Neural progenitor cell (in vitro differentiated cells): ENCODE results near the gene ADCY1.
"Not testable (repeated sequence)": the region's sequence is repeated elsewhere in the genome, so short reads cannot be mapped to it uniquely, and the experiment has no call there.

Source experiments
- CTCF ChIP-seq: fragments of 200-600 bp; sonication (generic); IDR thresholded peaks from 2 replicates; pipeline ENCODE4 v1.5.1; 2017; ENCODE audit warnings: antibody characterized with exemption, mild to moderate bottlenecking
- EZH2phosphoT487 ChIP-seq: fragments of 200-600 bp; sonication (generic); IDR thresholded peaks from 2 replicates; pipeline ENCODE4 v1.6.1; 2017; ENCODE audit warnings: antibody characterized with exemption

- TF ChIP-seq CTCF, result peak; percentile 11
- TF ChIP-seq EZH2phosphoT487, result not testable (repeated sequence)
These were observed 174.8 kb downstream of the ADCY1 start for GRCh38 chr7:45748976-45749375.
